ENCODE results near the gene ART1.
"Not testable (repeated sequence)": the region's sequence is repeated elsewhere in the genome, so short reads cannot be mapped to it uniquely, and the experiment has no call there.

The ART1 gene, protein sequence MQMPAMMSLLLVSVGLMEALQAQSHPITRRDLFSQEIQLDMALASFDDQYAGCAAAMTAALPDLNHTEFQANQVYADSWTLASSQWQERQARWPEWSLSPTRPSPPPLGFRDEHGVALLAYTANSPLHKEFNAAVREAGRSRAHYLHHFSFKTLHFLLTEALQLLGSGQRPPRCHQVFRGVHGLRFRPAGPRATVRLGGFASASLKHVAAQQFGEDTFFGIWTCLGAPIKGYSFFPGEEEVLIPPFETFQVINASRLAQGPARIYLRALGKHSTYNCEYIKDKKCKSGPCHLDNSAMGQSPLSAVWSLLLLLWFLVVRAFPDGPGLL

DNA sequence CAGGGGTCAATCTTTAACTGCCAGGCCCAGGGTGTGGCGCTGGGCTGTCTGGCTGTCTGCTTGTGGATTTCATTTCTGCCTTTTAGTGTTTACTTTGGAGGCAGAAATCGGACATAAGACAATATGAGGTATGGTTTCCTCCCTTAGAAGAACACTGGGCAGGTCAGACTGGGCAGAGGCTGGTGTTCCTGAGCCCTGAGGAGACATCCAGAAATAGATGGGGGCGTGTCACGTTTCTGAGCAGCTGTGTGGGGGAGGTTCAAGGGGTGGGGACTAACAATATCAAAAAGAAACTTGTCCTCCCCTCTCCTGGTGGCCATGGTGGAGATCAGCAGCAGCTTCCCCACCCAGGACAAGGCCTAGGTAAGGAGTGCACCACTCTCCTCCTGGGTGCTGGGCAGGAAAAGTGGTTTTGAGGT, at the start of gene ART1:
TSS of gene ART1 (plus strand) at position 312 of the 419 bp plus-strand sequence. CDS start 14,086 bp downstream, outside the sequence.
- no peak for DNase-seq (ENCODE audit: low read depth)
- no peak within 1 kb of the TSS for H3K4me3 ChIP-seq (replicated peaks; ENCODE audit: low read depth, low read length)

DNA sequence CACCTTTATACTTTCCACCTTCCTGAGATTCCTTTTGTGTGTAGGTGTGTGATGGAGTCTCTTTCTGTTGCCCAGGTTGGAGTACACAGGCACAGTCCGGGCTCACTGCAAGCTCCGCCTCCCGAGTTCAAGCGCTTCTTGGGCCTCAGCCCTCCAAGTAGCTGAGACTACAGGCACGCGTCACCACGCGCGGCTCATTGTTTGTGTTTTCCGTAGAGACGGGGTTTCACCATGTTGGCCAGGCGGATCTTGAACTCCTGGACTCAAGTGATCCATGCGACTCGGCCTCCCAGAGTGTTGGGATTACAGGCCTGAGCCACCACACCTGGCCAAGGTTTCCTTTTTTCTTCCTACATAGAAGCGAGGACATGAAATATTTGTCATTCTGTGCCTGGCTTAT, 47.2 kb upstream of the ART1 start:
- not testable (repeated sequence) for H3K4me3 ChIP-seq (replicated peaks; ENCODE audit: low read depth, low read length); DNase-seq (ENCODE audit: low read depth)

More for the DNA sequence above, at the start of gene ART1:
- TF ChIP-seq, protein P1, sequence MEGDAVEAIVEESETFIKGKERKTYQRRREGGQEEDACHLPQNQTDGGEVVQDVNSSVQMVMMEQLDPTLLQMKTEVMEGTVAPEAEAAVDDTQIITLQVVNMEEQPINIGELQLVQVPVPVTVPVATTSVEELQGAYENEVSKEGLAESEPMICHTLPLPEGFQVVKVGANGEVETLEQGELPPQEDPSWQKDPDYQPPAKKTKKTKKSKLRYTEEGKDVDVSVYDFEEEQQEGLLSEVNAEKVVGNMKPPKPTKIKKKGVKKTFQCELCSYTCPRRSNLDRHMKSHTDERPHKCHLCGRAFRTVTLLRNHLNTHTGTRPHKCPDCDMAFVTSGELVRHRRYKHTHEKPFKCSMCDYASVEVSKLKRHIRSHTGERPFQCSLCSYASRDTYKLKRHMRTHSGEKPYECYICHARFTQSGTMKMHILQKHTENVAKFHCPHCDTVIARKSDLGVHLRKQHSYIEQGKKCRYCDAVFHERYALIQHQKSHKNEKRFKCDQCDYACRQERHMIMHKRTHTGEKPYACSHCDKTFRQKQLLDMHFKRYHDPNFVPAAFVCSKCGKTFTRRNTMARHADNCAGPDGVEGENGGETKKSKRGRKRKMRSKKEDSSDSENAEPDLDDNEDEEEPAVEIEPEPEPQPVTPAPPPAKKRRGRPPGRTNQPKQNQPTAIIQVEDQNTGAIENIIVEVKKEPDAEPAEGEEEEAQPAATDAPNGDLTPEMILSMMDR (IDR thresholded peaks at IDR 0.05; ENCODE audit: low read length, missing control alignments), result no peak

DNA sequence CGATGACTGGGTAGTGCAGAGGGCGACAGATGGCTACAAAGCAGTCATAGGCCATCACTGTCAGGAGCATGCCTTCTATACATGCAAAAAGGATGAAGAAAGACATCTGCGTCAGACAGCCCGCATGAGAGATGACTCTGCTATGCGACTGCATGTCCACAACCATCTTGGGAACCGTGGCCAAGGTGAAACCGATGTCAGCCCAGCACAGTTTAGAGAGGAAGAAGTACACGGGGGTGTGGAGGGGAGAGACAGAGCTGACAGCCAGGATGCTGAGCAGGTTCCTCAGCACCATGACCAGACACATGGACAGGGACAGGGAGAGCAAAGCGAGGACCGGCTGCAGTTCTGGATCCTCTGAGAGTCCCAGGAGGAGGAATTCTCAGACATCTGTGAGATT, 44.7 kb upstream of the ART1 start:
- not testable (repeated sequence) for H3K4me3 ChIP-seq (replicated peaks; ENCODE audit: low read depth, low read length)

DNA sequence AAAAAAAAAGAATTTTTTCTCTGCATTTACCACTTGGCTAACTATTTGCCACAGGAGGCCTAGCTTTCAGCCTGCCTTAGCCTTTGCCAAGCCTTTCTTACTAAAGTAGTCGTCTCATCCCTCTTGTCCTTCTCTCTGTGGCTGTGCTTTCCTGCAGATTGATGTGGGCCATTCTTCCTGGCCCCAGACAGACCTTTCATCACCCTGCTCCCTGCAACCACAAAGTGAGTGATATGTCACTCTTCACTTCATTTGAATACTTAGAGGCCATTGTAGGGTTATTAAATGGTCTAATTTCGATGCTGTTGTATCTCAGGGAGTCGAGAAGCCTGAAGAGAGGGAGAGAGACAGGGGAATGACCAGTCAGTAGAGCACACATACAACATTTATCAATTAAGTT, 40.8 kb upstream of the ART1 start:
- no peak for DNase-seq (ENCODE audit: low read depth)
- TF ChIP-seq, protein P1 (IDR thresholded peaks at IDR 0.05; ENCODE audit: low read length, missing control alignments), result no peak
- no peak overlapping the region for H3K4me3 ChIP-seq (replicated peaks; ENCODE audit: low read depth, low read length)

More for the DNA sequence above, 44.7 kb upstream of the ART1 start:
- not testable (repeated sequence) for DNase-seq (ENCODE audit: low read depth)

DNA sequence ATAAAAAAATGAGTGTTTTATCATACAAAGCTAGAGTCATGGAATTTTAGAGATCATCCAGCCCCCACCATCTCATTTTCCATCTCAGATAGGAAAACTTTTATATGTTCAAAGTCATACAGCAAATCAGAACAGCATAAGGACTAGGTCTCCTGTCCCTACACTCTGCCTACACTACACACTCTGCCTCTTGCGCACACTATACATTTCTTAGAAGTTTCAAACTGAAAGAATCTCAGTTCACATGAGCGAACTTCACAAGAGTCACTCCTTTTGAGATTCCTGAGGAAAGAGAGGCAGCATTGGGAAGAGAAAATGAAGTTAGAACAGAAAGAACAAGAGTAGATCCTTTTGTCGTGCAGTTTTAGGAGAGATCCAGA, 39.7 kb upstream of the ART1 start:
- no peak overlapping the region for H3K4me3 ChIP-seq (replicated peaks; ENCODE audit: low read depth, low read length)
- no peak for DNase-seq (ENCODE audit: low read depth)
- TF ChIP-seq, protein P1 (IDR thresholded peaks at IDR 0.05; ENCODE audit: low read length, missing control alignments), result no peak

DNA sequence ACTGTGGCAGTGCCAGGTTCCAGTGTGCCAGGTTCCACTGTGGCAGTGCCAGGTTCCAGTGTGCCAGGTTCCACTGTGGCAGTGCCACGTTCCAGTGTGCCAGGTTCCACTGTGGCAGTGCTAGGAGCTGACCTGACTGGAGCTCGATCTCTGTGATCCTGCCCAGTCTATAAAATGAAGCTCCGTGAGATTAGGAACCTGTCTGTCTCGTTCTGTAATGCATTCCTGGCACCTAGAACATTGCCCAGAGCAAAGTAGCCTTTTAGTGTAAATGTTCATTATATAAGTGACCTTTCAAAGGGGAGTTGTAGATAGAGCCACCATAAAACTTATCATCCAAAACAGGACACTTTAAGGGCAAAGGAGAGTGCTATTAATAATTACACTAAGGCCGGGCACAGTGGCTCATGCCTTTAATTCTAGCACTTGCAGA, 39.1 kb upstream of the ART1 start:
- H3K4me3 ChIP-seq (replicated peaks; ENCODE audit: low read depth, low read length), result no peak overlapping the region
- no peak for DNase-seq (ENCODE audit: low read depth)
- TF ChIP-seq, protein P1 (IDR thresholded peaks at IDR 0.05; ENCODE audit: low read length, missing control alignments), result no peak

DNA sequence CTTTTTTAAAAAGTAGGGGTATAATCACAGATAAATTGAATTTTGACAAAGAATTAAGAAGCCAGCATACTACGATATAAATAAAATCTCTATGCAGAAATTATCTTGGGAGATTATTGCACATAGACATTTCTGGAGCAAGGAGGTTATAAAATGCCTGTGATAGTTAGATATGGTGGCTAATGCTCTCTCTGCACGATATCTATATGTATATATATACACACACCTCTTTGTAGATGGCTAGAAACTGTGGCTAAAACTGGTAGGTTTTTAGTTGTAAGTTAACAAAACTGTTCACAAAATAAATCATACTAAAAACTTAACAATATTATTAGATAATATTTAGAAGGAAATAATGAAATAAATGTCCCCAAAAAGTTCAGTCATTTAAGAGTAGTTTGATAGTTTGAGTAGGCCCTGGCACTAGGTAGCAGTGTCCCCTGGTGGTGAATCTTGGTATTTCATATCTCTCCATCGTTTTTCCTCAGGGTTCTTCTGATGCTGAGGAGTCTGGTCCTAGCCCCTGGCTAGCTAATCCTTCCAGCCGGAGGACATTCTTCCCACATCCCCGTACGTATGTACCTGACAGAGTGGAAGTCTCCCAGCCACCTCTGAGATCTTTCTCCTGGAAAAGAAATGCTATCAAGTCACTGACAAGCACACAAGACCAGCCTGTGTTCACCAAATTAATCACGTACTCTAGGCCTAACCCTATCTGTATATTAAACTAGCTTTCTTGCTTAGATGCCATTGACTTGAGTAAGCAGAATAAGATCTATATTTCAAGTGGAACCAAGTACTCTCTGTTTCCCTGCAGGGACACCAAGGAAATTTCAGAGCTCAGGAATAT, 35.3 kb upstream of the ART1 start:
- DNase-seq (ENCODE audit: low read depth), result peak; percentile 57

More for the DNA sequence above, 35.3 kb upstream of the ART1 start:
- no peak overlapping the region for H3K4me3 ChIP-seq (replicated peaks; ENCODE audit: low read depth, low read length)
- TF ChIP-seq, protein P1 (IDR thresholded peaks at IDR 0.05; ENCODE audit: low read length, missing control alignments), result peak; percentile 90

Measured in fibroblast of pulmonary artery (primary cell).